ENCODE measurements around the gene KLLN. TPM values are rescaled to one million over a fixed set of nuclear protein-coding genes. Genes with fewer than 3 reads are reported as not detected.
A peak's percentile ranks its signal among the peaks of the same experiment; 100 is the strongest.

KLLN gene
- total and polyA plus RNA-seq, 2 of the 13 experiments (the other 11 are each of a cell fraction or from before 2014, with no cell fraction given), result 0.08 to 0.44 TPM

DNA sequence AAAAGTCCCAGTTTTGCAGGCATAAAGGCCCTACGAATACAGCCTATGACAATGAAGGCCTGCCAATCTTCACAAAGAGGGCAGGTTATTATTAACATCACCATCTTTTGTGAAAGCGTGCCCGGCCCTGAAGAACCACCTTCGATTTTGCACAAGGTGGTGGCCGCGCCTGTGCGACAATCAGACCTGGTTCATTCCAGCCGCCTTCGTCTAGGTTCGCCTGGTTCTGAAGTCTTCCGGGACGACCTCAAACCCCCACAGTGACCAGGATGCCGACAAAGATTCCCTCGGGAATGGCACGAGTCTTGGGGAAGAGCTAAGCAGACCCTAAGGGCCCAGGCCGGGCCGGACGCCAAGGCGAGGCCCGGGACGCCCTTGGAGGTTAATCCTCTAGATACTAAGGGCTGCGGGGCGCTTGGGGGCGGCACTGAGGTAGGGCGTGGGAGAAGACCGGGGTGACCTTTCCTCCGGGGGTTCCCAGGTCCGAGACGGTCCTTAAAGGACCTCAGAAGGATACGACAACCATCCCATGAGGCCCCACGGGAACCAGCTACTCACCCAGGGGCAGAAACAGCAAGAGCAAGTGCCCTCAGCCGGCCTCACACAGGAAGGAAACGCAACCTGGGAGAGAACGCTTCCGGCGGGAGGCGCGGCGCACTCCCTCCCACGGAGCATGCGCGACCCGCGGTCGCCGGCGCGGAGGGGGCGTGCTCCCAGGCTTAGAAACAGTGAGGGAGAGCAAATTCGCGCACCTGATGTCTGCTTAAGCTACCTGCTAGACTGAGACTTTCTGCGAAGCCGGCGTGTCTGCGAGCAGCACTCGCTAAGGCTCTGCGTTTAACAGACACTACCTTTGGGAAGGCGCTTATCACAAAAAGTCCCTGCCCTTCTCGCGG is 45.5 kb downstream of the KLLN start, which contains the start of gene ATAD1:
Gene ATAD1, minus strand, starts transcription at position 618 of the 896 bp plus-strand sequence. CDS start 3,627 bp downstream, outside the sequence.
- ATAC-seq, result peak; percentile 96
- DNase-seq (ENCODE audit: low spot score), result peak; percentile 86
- peak within 1 kb of the TSS; percentile 76 to 85 (median 78) for H3K4me3 ChIP-seq (replicated peaks in 1 of 3; ENCODE audit: insufficient read depth in 1 of 3, low read depth in 2 of 3, low read length in 3 of 3)
- TSS peak; percentile 54 for BruUV-seq (replicated peaks)
- H3K9ac ChIP-seq (ENCODE audit: insufficient read depth, low read depth, low read length), result peak within 1 kb of the TSS; percentile 90
- ChIA-PET CTCF (ENCODE audit: low intra/inter-chr PET ratio, low total read pairs) (no interaction called here), POLR2A (interaction anchor here (0.7 to 2.9 kb wide), 8 partner anchors 11 to 313 kb away, joined by 3 to 31 read pairs (median 4); partner anchors contain the start of genes KLLN, MINPP1 and PTEN)
- peaks cover 51% of the 10 kb centered on the region for H3K79me2 ChIP-seq (ENCODE audit: insufficient read depth, low read length)
- under 1% methylated on average over 32 of the region's 60 CpGs for WGBS (ENCODE audit: low lambda C conversion rate)
- H3K36me3 ChIP-seq (replicated peaks in 1 of 2; ENCODE audit: control insufficient read depth in 1 of 2, insufficient read depth in 2 of 2, low read length in 2 of 2), result peaks cover 0 to 1% of the 10 kb centered on the region in 2 experiments; a peak in 1 of 5 replicates
- no peaks in the 10 kb centered on the region for H3K9me3 ChIP-seq (ENCODE audit: low read length)
- H3K27me3 ChIP-seq (ENCODE audit: control insufficient read depth in 1 of 2, insufficient read depth in 2 of 2, low read length in 2 of 2), result no peaks in the 10 kb centered on the region; a peak in 1 of 5 replicates
- peaks cover 32% of the 10 kb centered on the region for H3K4me1 ChIP-seq (ENCODE audit: insufficient read depth, low read length)
- peak within 1 kb of the TSS; percentile 96 for H2AFZ ChIP-seq (ENCODE audit: low read length)
- peaks cover 20% of the 10 kb centered on the region; the same call in 1 of the 2 replicates for H4K20me1 ChIP-seq (ENCODE audit: insufficient read depth, low read length)
- intact Hi-C loops (cut with micrococcal nuclease; ENCODE audit: unreplicated experiment) (loop anchor here (2.0 kb wide), 1 partner anchor 45 kb away; the partner anchor contains the start of genes KLLN and PTEN), in situ Hi-C loops (cut with HindIII; ENCODE audit: extremely low pct_ligation_motif_present, low pct_unique_long_range_greater_than_20kb) (no loop called here)
- peak within 1 kb of the TSS; percentile 94 for H3K4me2 ChIP-seq (ENCODE audit: low read depth, low read length)
- H3K27ac ChIP-seq (ENCODE audit: extremely low read length, insufficient read depth, low read length), result peak within 1 kb of the TSS; percentile 89
- FAIRE-seq, result peak; percentile 46
- TF ChIP-seq DRAP1 (CRISPR knock-in tag; IDR thresholded peaks at IDR 0.05) (peak; percentile 66; the same call in 1 of the 2 replicates), ZNF639 (CRISPR knock-in tag; conservative IDR thresholded peaks at IDR 0.05) (no peak), PHF8 (CRISPR knock-in tag; IDR thresholded peaks at IDR 0.05) (peak; percentile 96), MED13 (CRISPR knock-in tag; IDR thresholded peaks at IDR 0.05) (0 out of 2 replicates have a peak, but pooled peaks have one; percentile 10), TEAD2 (CRISPR knock-in tag; IDR thresholded peaks at IDR 0.05) (peak; percentile 65; the same call in 1 of the 2 replicates), SRSF4 (IDR thresholded peaks at IDR 0.05; ENCODE audit: low read depth, low read length, poor library complexity, severe bottlenecking) (no peak), RFXANK (CRISPR knock-in tag; IDR thresholded peaks at IDR 0.05) (no peak), POLR2A (IDR thresholded peaks at IDR 0.05; ENCODE audit: insufficient read depth in 1 of 2, low read depth in 2 of 2, low read length in 2 of 2) (peak; percentile 88 to 90), STAT5B (CRISPR knock-in tag; IDR thresholded peaks at IDR 0.05) (no peak), RXRB (CRISPR knock-in tag; IDR thresholded peaks at IDR 0.05; ENCODE audit: borderline replicate concordance) (peak; percentile 65), ZNF382 (CRISPR knock-in tag; IDR thresholded peaks at IDR 0.05; ENCODE audit: borderline replicate concordance) (no peak), ZKSCAN8 (CRISPR knock-in tag; IDR thresholded peaks at IDR 0.05; ENCODE audit: borderline replicate concordance) (peak; percentile 61; the same call in 1 of the 2 replicates), ATRX (CRISPR knock-in tag; IDR thresholded peaks at IDR 0.05; ENCODE audit: borderline replicate concordance) (no peak)
- TF ChIP-seq, protein P1, sequence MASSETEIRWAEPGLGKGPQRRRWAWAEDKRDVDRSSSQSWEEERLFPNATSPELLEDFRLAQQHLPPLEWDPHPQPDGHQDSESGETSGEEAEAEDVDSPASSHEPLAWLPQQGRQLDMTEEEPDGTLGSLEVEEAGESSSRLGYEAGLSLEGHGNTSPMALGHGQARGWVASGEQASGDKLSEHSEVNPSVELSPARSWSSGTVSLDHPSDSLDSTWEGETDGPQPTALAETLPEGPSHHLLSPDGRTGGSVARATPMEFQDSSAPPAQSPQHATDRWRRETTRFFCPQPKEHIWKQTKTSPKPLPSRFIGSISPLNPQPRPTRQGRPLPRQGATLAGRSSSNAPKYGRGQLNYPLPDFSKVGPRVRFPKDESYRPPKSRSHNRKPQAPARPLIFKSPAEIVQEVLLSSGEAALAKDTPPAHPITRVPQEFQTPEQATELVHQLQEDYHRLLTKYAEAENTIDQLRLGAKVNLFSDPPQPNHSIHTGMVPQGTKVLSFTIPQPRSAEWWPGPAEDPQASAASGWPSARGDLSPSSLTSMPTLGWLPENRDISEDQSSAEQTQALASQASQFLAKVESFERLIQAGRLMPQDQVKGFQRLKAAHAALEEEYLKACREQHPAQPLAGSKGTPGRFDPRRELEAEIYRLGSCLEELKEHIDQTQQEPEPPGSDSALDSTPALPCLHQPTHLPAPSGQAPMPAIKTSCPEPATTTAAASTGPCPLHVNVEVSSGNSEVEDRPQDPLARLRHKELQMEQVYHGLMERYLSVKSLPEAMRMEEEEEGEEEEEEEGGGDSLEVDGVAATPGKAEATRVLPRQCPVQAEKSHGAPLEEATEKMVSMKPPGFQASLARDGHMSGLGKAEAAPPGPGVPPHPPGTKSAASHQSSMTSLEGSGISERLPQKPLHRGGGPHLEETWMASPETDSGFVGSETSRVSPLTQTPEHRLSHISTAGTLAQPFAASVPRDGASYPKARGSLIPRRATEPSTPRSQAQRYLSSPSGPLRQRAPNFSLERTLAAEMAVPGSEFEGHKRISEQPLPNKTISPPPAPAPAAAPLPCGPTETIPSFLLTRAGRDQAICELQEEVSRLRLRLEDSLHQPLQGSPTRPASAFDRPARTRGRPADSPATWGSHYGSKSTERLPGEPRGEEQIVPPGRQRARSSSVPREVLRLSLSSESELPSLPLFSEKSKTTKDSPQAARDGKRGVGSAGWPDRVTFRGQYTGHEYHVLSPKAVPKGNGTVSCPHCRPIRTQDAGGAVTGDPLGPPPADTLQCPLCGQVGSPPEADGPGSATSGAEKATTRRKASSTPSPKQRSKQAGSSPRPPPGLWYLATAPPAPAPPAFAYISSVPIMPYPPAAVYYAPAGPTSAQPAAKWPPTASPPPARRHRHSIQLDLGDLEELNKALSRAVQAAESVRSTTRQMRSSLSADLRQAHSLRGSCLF (CRISPR knock-in tag; IDR thresholded peaks at IDR 0.05; ENCODE audit: borderline replicate concordance), result no peak
- TF ChIP-seq, protein P2, sequence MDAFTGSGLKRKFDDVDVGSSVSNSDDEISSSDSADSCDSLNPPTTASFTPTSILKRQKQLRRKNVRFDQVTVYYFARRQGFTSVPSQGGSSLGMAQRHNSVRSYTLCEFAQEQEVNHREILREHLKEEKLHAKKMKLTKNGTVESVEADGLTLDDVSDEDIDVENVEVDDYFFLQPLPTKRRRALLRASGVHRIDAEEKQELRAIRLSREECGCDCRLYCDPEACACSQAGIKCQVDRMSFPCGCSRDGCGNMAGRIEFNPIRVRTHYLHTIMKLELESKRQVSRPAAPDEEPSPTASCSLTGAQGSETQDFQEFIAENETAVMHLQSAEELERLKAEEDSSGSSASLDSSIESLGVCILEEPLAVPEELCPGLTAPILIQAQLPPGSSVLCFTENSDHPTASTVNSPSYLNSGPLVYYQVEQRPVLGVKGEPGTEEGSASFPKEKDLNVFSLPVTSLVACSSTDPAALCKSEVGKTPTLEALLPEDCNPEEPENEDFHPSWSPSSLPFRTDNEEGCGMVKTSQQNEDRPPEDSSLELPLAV (CRISPR knock-in tag; conservative IDR thresholded peaks at IDR 0.05; ENCODE audit: low read depth), result no peak

All from HepG2 (cell line).